Measurements from ENCODE around the gene KCNQ1OT1.

DNA sequence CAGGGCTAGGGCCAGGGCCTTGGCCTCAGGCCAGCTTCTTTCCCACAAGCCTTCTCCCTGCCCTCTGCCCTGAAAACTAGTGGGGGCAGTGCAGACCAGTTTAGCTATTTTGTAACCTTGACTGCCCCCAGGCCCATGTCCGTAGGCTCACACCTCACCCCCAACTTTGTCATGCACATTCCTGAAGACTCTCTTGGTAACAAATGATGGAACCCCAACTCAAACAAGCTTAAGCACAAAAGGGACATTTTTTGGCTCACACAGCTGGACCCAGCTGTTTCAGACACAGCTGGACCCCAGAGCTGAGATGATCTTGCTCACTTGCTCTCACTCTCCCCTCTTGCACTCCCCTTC lies 46.6 kb downstream of the KCNQ1OT1 start:
- TF ChIP-seq, protein P1, sequence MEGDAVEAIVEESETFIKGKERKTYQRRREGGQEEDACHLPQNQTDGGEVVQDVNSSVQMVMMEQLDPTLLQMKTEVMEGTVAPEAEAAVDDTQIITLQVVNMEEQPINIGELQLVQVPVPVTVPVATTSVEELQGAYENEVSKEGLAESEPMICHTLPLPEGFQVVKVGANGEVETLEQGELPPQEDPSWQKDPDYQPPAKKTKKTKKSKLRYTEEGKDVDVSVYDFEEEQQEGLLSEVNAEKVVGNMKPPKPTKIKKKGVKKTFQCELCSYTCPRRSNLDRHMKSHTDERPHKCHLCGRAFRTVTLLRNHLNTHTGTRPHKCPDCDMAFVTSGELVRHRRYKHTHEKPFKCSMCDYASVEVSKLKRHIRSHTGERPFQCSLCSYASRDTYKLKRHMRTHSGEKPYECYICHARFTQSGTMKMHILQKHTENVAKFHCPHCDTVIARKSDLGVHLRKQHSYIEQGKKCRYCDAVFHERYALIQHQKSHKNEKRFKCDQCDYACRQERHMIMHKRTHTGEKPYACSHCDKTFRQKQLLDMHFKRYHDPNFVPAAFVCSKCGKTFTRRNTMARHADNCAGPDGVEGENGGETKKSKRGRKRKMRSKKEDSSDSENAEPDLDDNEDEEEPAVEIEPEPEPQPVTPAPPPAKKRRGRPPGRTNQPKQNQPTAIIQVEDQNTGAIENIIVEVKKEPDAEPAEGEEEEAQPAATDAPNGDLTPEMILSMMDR (IDR thresholded peaks at IDR 0.05), result no peak
- no peak for TF ChIP-seq POLR2A (IDR thresholded peaks at IDR 0.05)

Data from adrenal gland (tissue), 5 donors.